GM21529 (cell line): ENCODE data around the gene NLRX1.
"Not testable (repeated sequence)": the region's sequence is repeated elsewhere in the genome, so short reads cannot be mapped to it uniquely, and the experiment has no call there.

Source experiments
- ATAC-seq: cut with Tn5 transposase; IDR thresholded peaks from one replicate; pipeline ENCODE4 v1.9.1; 2021; ENCODE audit not compliant: unreplicated experiment

NLRX1 gene, protein sequence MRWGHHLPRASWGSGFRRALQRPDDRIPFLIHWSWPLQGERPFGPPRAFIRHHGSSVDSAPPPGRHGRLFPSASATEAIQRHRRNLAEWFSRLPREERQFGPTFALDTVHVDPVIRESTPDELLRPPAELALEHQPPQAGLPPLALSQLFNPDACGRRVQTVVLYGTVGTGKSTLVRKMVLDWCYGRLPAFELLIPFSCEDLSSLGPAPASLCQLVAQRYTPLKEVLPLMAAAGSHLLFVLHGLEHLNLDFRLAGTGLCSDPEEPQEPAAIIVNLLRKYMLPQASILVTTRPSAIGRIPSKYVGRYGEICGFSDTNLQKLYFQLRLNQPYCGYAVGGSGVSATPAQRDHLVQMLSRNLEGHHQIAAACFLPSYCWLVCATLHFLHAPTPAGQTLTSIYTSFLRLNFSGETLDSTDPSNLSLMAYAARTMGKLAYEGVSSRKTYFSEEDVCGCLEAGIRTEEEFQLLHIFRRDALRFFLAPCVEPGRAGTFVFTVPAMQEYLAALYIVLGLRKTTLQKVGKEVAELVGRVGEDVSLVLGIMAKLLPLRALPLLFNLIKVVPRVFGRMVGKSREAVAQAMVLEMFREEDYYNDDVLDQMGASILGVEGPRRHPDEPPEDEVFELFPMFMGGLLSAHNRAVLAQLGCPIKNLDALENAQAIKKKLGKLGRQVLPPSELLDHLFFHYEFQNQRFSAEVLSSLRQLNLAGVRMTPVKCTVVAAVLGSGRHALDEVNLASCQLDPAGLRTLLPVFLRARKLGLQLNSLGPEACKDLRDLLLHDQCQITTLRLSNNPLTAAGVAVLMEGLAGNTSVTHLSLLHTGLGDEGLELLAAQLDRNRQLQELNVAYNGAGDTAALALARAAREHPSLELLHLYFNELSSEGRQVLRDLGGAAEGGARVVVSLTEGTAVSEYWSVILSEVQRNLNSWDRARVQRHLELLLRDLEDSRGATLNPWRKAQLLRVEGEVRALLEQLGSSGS

DNA sequence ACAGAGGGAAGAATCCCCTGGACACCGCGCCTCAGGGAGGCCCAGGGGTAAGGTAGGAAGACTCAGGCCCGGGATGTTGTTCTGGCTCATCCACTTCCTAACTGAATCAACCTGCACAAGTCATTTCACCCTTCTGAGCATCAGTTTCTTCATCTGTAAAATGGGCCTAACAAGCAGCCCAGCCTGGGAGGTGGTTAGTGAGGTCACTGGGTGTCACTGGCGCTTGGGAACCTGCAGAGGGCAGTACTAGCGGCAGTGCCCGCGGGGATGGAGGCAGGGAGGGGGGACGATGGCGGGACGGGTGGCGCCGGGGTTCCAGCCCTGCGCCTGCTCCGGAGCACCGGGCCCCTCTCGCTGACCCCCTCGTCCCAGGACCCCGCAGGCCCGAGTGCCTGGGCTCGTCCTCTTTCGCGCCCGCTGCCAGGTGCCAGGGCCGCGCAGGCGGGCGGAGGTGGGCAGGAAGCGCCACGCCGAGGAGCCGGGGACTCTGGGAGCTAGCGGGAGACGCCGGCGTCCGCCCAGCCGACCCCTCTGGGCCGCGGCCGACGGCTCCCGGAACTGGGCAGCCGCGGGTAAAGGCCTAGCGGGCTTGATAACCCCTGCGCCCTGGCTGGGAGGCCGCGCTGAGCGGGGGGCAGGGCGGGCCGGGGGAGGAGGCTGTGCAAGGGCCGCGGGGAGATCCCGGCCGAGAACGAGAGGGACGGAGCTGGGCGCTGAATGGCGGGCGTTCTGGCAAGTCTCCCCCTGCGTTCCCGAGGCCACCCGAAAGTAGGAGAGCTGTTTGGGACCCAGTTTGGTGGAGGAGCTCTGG, at the start of gene NLRX1:
Gene NLRX1 (plus strand): TSS at position 255 of the 811 bp plus-strand sequence. CDS start 2,679 bp downstream, outside the sequence.
- ATAC-seq, result peak; percentile 94

DNA sequence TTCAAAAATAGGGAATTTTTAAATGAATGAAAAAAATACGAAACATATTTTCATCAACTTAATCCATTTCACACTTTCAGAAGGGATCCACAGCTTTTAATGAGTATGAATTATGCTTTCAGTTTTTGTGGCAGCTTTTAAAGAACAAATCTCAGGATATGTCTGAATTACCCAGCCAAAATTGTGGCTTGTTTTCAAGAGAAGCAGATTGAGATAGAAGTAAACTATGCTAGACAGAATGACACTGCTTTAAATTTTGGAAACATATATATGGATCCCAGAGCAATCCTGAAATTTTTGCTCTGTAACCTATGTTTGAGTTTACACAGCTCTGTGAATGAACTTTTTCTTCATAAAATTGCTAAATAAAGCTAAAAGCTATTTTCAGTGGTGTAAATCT, 49.6 kb upstream of the NLRX1 start:
- no peak for ATAC-seq

DNA sequence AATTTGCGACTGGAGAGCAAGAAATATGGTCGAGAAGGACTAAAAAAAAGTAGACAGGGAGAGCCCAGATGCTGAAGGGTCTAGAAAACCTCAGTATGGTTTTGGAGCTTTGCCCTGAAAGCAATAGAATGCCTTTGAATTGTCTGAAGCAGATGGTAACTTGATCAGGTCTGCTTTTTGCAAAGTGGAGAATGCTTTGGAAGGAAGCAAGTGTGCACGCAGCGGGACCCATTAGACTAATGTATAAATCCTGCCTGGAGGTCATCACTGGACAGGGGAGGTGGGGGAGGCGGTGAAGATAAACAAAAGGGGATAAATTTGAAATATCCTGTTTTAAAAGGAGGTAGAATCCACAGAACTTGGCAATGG, 47.9 kb upstream of the NLRX1 start:
- ATAC-seq, result no peak

DNA sequence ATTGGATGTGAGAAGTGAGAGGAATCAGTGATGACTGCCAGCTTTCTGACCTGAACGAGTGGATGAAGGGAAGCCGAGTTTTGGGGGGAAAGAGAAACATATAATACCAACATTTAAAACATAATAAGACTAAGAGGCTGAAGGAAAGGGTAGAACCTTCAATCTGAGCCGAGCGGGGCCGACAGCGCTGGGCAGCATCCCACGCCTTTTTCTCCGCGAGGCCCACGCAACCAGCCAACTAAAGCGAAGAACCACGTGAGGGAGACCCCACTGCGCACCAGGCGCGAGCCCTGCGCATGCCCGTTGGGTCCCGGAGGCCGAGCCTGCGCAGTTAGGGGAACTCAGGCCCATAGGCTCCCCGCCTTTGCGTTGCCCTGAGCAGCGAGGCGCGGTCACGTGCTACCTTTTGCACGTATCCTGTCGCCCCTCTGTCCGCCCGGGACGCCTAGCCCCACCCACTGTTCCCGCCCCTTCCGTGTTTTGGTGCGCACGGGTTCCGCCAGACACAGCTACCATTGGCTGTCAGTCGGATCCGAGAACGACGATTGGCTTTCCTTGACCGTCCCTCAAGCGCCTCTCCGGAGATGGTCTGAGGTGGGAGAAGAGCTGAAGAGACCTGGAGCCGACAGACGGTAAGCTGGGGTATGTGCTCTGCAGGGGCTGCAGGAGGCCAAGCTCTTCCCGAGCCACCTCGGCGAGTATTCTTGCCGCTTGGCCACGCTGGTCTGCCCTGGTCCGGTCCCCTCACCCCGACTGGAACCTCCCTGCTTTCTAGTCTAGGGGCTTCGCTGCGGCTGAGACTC, 47.3 kb upstream of the NLRX1 start, which contains the start of gene HINFP:
Gene HINFP (plus strand): TSS at position 573 of the 803 bp plus-strand sequence. CDS start 5,365 bp downstream, outside the sequence.
- peak; percentile 97 for ATAC-seq

DNA sequence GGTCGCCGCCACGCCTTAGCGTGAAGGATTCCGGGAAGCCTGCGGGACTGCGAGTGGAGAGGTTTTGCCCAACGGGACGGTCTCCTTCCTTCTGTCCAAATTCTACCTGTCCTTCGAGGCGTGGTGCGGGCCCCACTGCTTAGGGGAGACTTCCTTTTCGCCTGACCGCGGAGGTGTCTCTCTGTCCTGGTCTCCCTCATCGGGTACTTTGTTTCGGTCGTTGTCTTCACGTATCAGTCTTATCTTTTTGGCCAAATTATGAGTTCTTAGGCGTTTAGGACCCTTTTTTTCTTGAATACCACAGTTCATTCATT, 46.8 kb upstream of the NLRX1 start:
- peak; percentile 11 for ATAC-seq

DNA sequence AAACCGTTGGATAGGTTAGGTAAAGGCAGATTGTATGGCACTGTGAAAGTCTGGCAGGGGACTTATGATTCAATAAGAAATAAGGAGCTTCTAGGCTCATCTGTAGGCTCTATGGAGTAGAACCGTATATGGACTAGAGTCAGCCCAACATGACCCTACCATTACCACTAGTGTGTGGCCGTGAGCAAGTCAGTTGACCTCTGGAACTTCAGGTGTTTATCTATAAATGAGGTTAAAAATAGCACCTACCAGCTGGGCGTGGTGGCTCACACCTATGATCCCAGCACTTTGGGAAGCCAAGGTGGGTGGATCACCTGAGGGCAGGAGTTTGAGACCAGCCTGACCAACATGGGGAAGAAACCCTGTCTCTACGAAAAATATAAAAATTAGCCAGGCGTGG, 42.7 kb upstream of the NLRX1 start:
- ATAC-seq, result no peak

DNA sequence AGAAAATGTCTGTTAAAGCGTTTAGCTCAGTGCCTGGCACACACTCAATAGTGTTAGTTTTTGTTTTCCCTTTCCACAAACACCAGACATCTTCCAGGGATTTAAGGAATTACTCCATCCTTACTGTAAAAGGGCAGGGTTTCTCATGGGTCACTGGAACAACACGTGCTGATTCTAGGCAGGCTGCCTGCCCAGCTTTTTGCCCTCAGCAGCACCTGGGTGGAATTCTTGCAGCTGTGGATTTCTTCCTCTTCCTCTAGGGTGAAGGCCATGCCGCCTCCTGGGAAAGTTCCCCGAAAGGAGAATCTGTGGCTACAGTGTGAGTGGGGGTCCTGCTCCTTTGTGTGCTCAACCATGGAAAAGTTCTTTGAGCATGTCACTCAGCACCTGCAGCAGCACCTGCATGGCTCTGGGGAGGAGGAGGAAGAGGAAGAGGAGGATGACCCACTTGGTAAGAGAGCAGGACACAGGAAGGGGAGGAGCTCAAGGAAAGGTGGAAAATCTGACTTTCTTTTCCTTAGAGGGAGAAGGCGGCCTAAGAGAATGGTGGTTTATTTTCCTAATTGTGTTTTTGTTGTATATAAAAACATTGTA, 41.8 kb upstream of the NLRX1 start:
- ATAC-seq, result no peak

DNA sequence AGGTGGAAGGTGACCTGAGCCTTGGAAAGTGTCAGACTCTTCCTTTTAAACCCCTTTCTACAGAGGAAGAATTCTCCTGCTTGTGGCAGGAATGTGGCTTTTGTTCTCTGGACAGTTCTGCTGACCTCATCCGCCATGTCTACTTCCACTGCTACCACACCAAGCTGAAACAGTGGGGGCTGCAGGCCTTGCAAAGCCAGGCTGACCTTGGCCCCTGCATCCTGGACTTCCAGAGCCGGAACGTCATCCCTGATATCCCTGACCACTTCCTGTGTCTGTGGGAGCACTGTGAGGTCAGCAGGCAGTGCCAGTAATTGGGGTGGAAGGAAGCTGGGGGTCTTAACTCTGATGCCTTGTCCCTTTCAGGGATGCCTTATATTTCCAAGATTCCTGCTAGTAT, 37.9 kb upstream of the NLRX1 start:
- no peak for ATAC-seq

DNA sequence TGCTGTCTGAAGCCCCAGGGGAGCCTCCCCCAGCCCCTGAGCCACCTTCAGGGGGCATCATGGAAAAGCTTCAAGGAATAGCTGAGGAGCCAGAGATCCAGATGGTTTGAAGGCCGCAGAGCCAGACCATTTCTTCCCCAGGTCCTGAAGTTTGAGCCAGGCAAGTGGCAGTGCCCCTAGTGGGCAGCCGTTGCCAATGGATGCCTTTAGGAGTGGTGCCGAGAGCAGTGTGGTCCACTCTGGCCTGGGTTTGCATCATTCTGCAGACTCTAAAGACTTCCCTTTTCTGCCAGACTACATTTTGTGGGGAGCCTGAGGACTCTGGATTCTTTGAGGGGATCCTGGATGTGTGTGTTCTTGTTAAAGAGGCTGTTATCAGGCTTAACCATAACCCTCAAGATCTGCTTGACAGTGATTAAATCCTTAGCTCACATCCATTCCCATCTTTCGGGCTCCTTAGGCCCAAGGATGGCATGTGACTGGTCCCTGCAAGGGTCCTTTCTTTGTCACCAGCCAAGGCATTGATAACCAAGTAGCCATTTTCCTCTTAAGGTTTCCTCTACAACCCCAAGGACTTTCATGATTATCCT, 34.0 kb upstream of the NLRX1 start:
- ATAC-seq, result no peak

DNA sequence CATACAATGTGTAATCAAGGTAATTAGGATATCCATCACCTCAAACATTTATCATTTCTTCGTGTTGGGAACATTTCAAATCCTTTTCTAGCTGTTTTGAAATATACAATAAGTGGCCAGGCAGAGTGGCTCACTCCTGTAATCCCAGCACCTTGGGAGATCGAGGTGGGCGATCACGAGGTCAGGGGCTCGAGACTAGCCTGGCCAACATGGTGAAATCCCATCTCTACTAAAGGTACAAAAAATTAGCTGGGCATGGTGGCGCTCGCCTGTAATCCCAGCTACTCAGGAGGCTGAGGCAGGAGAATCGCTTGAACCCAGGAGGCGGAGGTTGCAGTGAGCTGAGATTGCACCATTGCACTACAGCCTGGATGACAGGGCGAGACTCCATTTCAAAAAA, 29.2 kb upstream of the NLRX1 start:
- ATAC-seq, result not testable (repeated sequence)

DNA sequence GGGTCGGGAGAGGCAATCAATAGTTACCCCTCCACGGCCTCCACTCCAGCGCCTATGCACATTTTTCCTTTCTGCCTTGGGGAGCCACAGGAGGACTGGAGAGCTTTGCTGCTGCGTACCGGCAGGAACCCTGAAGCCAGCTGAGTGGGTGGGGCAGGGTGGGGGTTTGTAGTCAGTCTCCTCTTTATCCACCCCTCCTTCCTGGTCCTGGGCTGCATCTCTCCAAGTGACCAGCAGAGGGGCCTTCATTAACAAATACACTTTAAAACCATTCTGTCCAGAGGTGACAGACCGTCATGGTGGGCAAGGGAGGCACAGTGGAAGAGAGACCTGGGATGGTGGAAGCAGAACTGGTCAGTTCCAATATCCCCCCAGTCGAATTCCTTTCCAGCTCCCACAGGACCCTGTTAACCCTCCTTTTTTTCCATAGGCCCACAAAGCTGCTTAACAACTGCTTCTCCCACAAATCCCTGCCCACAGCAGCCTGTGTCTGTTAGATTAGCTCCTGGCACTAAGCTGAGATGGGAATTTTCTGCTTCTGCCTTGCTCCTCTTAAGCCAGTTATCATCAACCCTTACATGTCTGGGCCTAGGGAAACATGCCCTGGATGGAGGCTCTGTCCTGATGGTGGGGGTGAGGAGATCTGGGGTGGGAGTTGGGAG, 23.6 kb upstream of the NLRX1 start:
- ATAC-seq, result peak; percentile 72

DNA sequence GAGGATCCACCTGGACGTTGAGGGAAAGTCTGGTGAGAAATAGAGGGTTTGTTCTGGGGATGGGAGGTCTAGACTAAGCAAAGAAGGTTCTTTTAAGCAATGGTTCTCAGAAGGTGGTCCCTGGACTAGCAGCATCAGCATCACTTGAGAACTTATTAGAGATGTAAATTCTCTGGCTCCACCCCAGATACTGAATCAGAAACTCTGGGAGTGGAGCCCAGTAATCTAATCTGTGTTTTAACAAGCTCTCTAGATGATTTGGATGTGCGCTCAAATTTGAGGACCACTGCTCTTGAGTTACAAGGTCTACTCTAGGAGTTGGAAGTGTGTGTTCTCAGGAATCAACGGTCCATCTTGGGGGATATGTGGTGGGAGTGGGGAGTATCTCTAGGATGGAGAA, 23.0 kb upstream of the NLRX1 start:
- ATAC-seq, result no peak

DNA sequence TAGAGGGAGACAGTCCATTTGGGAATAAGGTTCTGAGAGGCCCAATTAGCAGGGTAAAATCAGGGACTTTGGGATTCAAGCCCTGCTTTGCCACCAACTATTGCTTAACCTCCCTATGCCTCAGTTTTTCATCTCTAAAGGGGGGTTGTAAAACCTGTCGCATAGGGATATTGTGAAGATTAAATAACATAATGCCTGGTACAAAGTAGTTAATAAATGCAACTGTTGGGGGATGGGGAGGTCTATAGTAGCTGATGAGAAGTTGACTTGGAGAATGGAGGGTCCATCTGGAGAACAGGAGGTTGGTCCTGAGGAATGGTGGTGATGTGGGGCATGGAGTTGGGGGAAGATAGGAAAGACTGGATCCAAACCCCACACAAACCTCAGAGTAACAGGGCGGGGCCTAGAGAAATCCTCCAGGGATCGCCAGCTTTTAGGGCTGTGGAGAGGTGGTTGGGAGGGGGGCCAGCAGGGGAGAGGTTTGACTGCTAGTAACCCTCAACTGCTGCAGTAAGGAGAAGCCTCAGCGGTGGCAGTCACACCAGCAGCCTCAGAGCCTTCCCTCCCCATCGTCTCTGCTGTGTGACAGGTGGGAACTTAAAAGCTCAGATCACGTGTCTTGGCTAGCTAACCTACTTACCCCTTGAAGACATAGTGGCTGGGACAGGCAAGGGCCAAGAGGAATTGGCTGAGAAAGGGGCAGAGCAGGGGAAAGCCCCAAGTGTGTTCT, 20.8 kb upstream of the NLRX1 start:
- no peak for ATAC-seq

DNA sequence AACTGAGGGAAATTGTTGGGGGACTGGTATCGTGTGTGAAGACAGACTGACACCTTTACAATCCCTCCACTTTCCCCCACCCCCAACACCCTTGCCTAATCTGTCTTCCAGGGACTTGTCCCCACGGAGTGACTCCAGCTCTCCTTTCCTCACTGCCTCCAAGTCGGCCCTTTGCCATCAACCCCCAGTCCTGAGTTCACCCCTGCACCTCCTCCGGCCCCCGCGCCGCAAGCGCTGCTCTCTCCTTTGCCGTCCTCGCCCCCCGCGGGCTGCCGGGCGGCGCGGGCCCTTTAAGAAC, 19.9 kb upstream of the NLRX1 start:
- no peak for ATAC-seq

DNA sequence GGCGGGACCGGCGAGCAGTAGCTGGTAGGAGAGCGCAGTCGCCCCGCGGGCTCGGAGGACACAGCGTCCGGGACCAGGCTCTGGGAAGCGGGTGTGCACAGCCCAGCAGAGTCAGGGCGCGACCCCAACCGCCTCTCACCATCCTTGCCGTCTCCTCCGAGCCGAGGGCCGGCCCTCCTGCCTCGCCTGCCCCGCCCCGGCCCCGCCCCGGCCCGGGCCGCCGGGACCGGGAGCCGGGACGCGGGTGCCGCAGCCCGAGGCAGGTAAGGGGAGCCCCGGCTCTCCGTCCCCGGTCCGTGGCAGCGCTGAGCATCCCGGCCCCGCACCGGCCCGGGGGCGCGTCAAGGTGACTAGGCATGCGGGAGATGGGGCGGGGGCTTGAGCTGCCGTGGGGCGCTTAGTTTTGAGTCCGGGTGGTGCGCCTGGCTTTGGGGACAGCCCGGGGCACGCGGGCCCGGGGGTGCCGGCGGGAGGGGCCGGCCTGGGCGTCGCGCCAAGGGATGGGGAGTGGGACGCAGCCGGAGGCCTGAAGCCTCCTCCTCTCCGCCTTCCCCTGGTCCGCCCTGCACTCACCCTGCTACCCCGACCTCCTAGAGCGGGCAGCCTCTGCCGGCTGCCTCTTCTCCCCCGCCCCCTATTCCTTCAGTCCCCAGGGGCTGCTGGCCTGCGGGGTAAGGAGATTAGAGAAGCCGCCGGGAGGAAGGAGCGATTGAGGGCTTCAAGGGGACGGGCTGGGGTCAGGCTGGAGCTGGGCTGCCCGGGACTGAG, 19.3 kb upstream of the NLRX1 start, which contains the start of gene ABCG4:
Gene ABCG4 (plus strand): TSS at position 35 of the 768 bp plus-strand sequence. CDS start 914 bp downstream, outside the sequence.
- ATAC-seq, result no peak

DNA sequence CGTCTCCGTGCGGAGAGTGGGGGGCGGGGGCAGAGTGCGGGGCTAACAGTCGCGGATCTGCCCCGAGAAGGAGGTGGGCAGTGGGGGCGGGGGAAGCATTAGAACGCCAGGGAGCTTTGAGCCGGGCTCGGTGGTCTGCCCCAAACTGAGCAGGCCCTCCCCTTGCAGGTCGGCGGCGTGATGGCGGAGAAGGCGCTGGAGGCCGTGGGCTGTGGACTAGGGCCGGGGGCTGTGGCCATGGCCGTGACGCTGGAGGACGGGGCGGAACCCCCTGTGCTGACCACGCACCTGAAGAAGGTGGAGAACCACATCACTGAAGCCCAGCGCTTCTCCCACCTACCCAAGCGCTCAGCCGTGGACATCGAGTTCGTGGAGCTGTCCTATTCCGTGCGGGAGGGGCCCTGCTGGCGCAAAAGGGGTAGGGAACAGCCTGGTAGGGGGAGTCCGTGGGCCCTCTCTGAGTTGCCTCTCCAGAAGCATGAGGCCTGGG, 18.7 kb upstream of the NLRX1 start:
- ATAC-seq, result no peak

DNA sequence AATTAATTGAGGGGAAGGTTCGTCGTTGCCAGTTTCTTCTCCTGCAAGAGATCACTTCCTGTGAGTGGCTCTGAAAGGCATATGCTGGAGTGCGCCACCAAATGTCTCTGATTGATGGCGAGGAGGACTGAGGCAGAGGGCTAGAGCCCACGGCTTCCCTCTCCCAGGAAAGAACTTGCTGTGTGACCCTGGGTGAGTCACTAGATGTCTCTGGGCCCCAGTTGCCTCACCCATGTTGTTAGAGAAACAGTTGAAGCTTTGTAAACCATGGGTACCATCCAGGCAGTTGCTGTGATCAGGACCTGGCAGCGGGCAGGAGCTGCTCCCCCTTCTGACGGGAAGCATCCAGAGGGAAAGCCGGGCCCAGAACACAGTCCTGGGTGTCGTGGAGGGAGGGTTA, 16.5 kb upstream of the NLRX1 start:
- ATAC-seq, result no peak
